AG04449 (cell line): ENCODE measurements around the gene PLXNC1.

Source experiments
- CTCF ChIA-PET: fragments of 350-600 bp; formaldehyde crosslinking; extraction: SDS; loops from one replicate; lab custom pipeline; 2021; ENCODE audit warnings: antibody characterized with exemption; lab: Yijun Ruan, JAX
- POLR2A ChIA-PET: fragments of 400-600, 350-600 bp; formaldehyde crosslinking; extraction: SDS; loops from one replicate; lab custom pipeline; 2020; ENCODE audit warnings: antibody characterized with exemption, inconsistent platforms; lab: Yijun Ruan, JAX
- DNase-seq: peaks from one replicate; pipeline ENCODE4 v3.0.0-alpha.2; 2010; ENCODE audit warnings: low read depth, low spot score
- H3K4me3 ChIP-seq: 2 replicates; pipeline ENCODE4 v1.5.1; 2011; ENCODE audit warnings: low read depth, mild to moderate bottlenecking, control low read depth, low read length
- CTCF ChIP-seq: IDR thresholded peaks from one replicate; pipeline ENCODE4 v1.5.1; 2011; ENCODE audit warnings: mild to moderate bottlenecking, moderate library complexity, low read length, control low read depth, inconsistent platforms; ENCODE audit not compliant: insufficient read depth; ENCODE audit errors: missing control alignments

The PLXNC1 gene

GRCh38 chr12:94187361-94187760, 39.0 kb downstream of the PLXNC1 start:
- ChIA-PET CTCF (no interaction called here), POLR2A (interaction anchor here (0.6 kb wide), 1 partner anchor 469 kb away, joined by 3 read pairs; no protein-coding TSS in a partner anchor)
- peak overlapping the region; percentile 51 for H3K4me3 ChIP-seq
- DNase-seq = no peak
- no peak for TF ChIP-seq CTCF

- no peak overlapping the region for H3K4me3 ChIP-seq
- no peak for TF ChIP-seq CTCF
- POLR2A ChIA-PET = no interaction called here
- CTCF ChIA-PET = no interaction called here
- DNase-seq = no peak
Observed at GRCh38 chr12:94190623-94191022, 42.2 kb downstream of the PLXNC1 start.

- no peak overlapping the region for H3K4me3 ChIP-seq
- POLR2A ChIA-PET = no interaction called here
- CTCF ChIA-PET = no interaction called here
- no peak for DNase-seq
- TF ChIP-seq CTCF = no peak
Observed at GRCh38 chr12:94191023-94191422, 42.6 kb downstream of the PLXNC1 start.

GRCh38 chr12:94191811-94192210, 43.4 kb downstream of the PLXNC1 start:
- no peak for TF ChIP-seq CTCF
- H3K4me3 ChIP-seq = no peak overlapping the region
- CTCF ChIA-PET = interaction anchor here (1.8 kb wide), 1 partner anchor 13 kb away, joined by 3 read pairs; no protein-coding TSS in a partner anchor
- DNase-seq = no peak
- POLR2A ChIA-PET = no interaction called here

GRCh38 chr12:94192506-94192905, 44.1 kb downstream of the PLXNC1 start:
- ChIA-PET POLR2A (no interaction called here), CTCF (interaction anchor here (1.8 kb wide), 1 partner anchor 12 kb away, joined by 3 read pairs; no protein-coding TSS in a partner anchor)
- no peak for DNase-seq
- no peak overlapping the region for H3K4me3 ChIP-seq
- TF ChIP-seq CTCF = no peak

- POLR2A ChIA-PET = no interaction called here
Observed at GRCh38 chr12:94193168-94193567, 44.8 kb downstream of the PLXNC1 start.

More at GRCh38 chr12:94193168-94193567, 44.8 kb downstream of the PLXNC1 start:
- H3K4me3 ChIP-seq = no peak overlapping the region
- TF ChIP-seq CTCF = no peak
- DNase-seq = no peak
- CTCF ChIA-PET = interaction anchor here (1.8 kb wide), 1 partner anchor 11 kb away, joined by 3 read pairs; no protein-coding TSS in a partner anchor
